PC-3 (cell line): ENCODE data around the gene ARHGAP26. TPM values are rescaled to one million over a fixed set of nuclear protein-coding genes. Genes with fewer than 3 reads are reported as not detected.

ENCODE experiments used
- ATAC-seq: fragments of 200-7000 bp; cut with Tn5 transposase; 2 replicates; pipeline ENCODE4 v1.9.1; 2020; ENCODE audit warnings: mild to moderate bottlenecking, moderate library complexity
- BruUV-seq: library from RNA; stranded (reverse); fragments of 400-500 nt; replicated peaks from 2 replicates; lab custom pipeline; 2021; lab: Mats Ljungman, UMichigan
- CTCF ChIA-PET: fragments of 300-600 bp; sonication (Branson Sonifier 250); formaldehyde crosslinking; loops from one replicate; lab custom pipeline; 2022; ENCODE audit warnings: antibody characterized with exemption; lab: Charles Lee
- POLR2A ChIA-PET: fragments of 300-600 bp; sonication (Branson Sonifier 250); formaldehyde crosslinking; loops from one replicate; lab custom pipeline; 2022; ENCODE audit warnings: antibody characterized with exemption; ENCODE audit not compliant: unreplicated experiment; lab: Charles Lee
- DNase-seq: peaks from one replicate; pipeline ENCODE4 v3.0.0-alpha.2; 2015
- H2AFZ ChIP-seq: fragments of 300-600 bp; sonication (generic); 2 replicates; pipeline ENCODE4 v1.6.0; 2016; ENCODE audit warnings: antibody characterized with exemption, low read length
- H3F3A ChIP-seq: fragments of 300-600 bp; sonication (generic); one replicate; pipeline ENCODE4 v1.6.0; 2017; ENCODE audit warnings: antibody characterized with exemption, low read length, control low read depth, mild to moderate bottlenecking; ENCODE audit not compliant: unreplicated experiment
- H3K27ac ChIP-seq: fragments of 300-600 bp; sonication (generic); 2 replicates; pipeline ENCODE4 v1.5.1; 2016; ENCODE audit warnings: mild to moderate bottlenecking, low read length
- H3K27me3 ChIP-seq: fragments of 300-600 bp; sonication (generic); 2 replicates; pipeline ENCODE4 v1.6.1; 2016; ENCODE audit warnings: low read length, mixed read lengths
- H3K36me3 ChIP-seq: fragments of 300-600 bp; sonication (generic); 2 replicates; pipeline ENCODE4 v1.6.1; 2016; ENCODE audit warnings: low read depth, mixed run types, low read length, mixed read lengths
- H3K4me1 ChIP-seq: fragments of 300-600 bp; sonication (generic); 2 replicates; pipeline ENCODE4 v1.5.1; 2016; ENCODE audit warnings: low read length; ENCODE audit not compliant: insufficient read depth
- H3K4me2 ChIP-seq: fragments of 300-600 bp; sonication (generic); 2 replicates; pipeline ENCODE4 v1.6.0; 2016; ENCODE audit warnings: low read length
- H3K4me3 ChIP-seq: fragments of 300-600 bp; sonication (generic); 2 replicates; pipeline ENCODE4 v1.5.1; 2016; ENCODE audit warnings: mild to moderate bottlenecking, low read length, mixed read lengths
- H3K79me2 ChIP-seq: fragments of 300-600 bp; sonication (generic); 2 replicates; pipeline ENCODE4 v1.6.1; 2017; ENCODE audit warnings: low read length, mixed read lengths
- H3K9ac ChIP-seq: fragments of 300-600 bp; sonication (generic); 2 replicates; pipeline ENCODE4 v1.6.0; 2016; ENCODE audit warnings: mild to moderate bottlenecking, low read length
- H3K9me2 ChIP-seq: fragments of 300-600 bp; sonication (generic); replicated peaks from 2 replicates; pipeline ENCODE4 v1.6.1; 2016; ENCODE audit warnings: mixed run types, low read length, mixed read lengths
- H3K9me3 ChIP-seq: fragments of 300-600 bp; sonication (generic); 2 replicates; pipeline ENCODE4 v1.6.1; 2016; ENCODE audit warnings: low read length, mixed read lengths
- H4K20me1 ChIP-seq: fragments of 300-600 bp; sonication (generic); 2 replicates; pipeline ENCODE4 v1.6.1; 2016; ENCODE audit warnings: low read length, mixed read lengths
- CTCF ChIP-seq: fragments of 300-600 bp; sonication (generic); conservative IDR thresholded peaks from 2 replicates; pipeline ENCODE4 v1.5.1; 2017; ENCODE audit warnings: antibody characterized with exemption, low read depth, mild to moderate bottlenecking, low read length
- EZH2 ChIP-seq: fragments of 300-600 bp; sonication (generic); IDR thresholded peaks from one replicate; pipeline ENCODE4 v1.6.1; 2017; ENCODE audit warnings: antibody characterized with exemption, mild to moderate bottlenecking, low read length; ENCODE audit not compliant: unreplicated experiment
- EZH2phosphoT487 ChIP-seq: fragments of 300-600 bp; sonication (generic); IDR thresholded peaks from 2 replicates; pipeline ENCODE4 v1.6.1; 2018; ENCODE audit warnings: mild to moderate bottlenecking, antibody characterized with exemption, low read length, borderline replicate concordance
- intact Hi-C: fragments of 100-400 bp; cut with micrococcal nuclease; formaldehyde crosslinking; loops from 2 replicates; pipeline ENCODE4 v1.9.0; 2023
- total RNA-seq: library from RNA; depleted of rRNA; stranded (reverse); fragments of >200 nt; gene quantifications from 2 replicates; pipeline ENCODE4 v1.2.3, GENCODE V29; 2014

The ARHGAP26 gene
- total RNA-seq, 1 experiment from 2014 or later, result 11.7 TPM

DNA sequence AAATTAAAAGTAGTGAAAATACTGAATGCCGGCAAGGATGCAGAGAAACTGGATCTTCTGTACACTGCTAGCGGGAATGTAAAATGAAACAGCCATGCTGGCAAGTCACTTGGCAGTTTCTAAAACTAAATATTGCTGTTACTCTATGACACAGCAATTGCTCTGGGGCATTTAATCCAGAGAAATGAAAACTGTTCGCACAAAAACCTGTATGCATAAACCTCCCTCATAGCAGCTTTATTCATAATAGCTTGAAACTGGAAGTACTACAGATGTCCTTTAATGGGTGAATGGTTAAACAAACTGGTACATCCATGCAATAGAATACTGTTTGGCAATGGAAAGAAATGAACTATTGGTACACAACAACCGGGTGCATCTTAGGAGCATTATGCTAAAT lies 167.2 kb downstream of the ARHGAP26 start:
- DNase-seq, result no peak
- H3K4me2 ChIP-seq, result no peak overlapping the region
- TF ChIP-seq EZH2phosphoT487, result no peak
- TF ChIP-seq CTCF, result no peak
- no peak for TF ChIP-seq EZH2
- ChIA-PET CTCF (no interaction called here), POLR2A (no interaction called here)
- no peaks in the 10 kb centered on the region for H3K9me2 ChIP-seq
- H3K27ac ChIP-seq, result no peak overlapping the region
- no peaks in the 10 kb centered on the region for H3K4me1 ChIP-seq
- H3K36me3 ChIP-seq, result no peaks in the 10 kb centered on the region
- no peaks in the 10 kb centered on the region for H3K79me2 ChIP-seq
- no peaks in the 10 kb centered on the region for H3F3A ChIP-seq
- no peaks in the 10 kb centered on the region for H3K27me3 ChIP-seq
- no peak overlapping the region for H3K9ac ChIP-seq
- no peak overlapping the region for H2AFZ ChIP-seq
- intact Hi-C loops, result no loop called here
- no peak for ATAC-seq
- no peaks in the 10 kb centered on the region for H4K20me1 ChIP-seq
- H3K4me3 ChIP-seq, result no peak overlapping the region
- H3K9me3 ChIP-seq, result no peaks in the 10 kb centered on the region
- BruUV-seq, result no TSS peak

DNA sequence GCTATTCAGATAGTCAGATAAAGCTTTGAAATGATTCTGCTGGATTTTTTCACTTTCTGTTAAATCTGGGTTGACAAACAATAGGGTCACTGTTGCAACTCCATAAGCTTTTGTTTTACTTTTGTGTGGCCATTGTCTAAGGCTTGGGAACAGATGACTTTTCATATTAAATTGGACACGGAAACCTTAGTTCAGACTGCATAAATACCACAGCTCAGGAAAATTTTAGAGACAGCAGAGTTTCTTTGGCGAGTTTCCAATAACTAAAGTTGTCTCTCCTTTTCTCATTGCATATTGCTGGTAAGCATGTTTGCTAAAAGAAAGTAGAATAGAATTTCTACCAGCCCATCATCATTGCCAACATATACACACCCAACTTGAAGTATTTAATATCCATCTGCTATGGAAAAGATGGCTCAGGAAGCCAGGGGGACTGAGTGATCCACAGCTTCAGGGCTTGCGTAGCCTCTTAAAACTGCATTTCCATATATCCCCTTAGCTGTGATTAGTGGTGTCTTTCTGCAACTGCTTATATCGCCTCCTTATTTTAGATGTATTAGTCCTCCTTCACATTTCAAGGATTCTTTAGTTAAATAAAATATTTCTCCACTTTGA lies 168.2 kb downstream of the ARHGAP26 start:
- ATAC-seq (no peak), DNase-seq (no peak)
- Histone ChIP-seq H3K36me3 (no peaks in the 10 kb centered on the region), H2AFZ (no peak overlapping the region), H3K9ac (no peak overlapping the region), H3K4me3 (no peak overlapping the region), H3K9me3 (no peaks in the 10 kb centered on the region), H3K27me3 (no peaks in the 10 kb centered on the region), H3F3A (no peaks in the 10 kb centered on the region), H3K9me2 (no peaks in the 10 kb centered on the region), H3K79me2 (no peaks in the 10 kb centered on the region), H3K4me1 (no peaks in the 10 kb centered on the region), H3K4me2 (no peak overlapping the region), H4K20me1 (no peaks in the 10 kb centered on the region), H3K27ac (no peak overlapping the region)
- ChIA-PET POLR2A (no interaction called here), CTCF (no interaction called here)
- no peak for TF ChIP-seq EZH2phosphoT487
- no peak for TF ChIP-seq EZH2
- BruUV-seq, result no TSS peak
- intact Hi-C loops, result no loop called here

DNA sequence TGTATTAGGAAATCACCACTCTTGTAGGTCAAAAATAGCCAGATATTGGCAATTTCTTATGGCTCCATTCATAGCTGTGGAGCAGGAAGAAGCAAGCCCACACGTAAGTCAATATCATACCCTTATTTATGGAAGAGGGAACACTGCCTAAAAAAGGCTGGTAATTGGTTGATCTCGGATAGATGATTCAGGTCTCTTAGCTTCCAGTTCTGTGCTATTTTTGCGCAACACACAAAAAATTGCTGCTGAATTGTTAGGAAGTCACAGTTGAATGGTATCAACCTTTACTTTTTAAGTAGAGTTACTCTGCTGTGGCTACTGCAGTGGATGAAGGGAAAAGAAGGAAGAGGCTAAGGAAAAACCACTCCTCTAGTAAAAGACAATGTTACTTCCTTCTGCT lies 168.8 kb downstream of the ARHGAP26 start:
- H3K9ac ChIP-seq, result no peak overlapping the region
- DNase-seq (no peak), ATAC-seq (no peak)
- no peak overlapping the region for H3K4me2 ChIP-seq
- no peaks in the 10 kb centered on the region for H3K79me2 ChIP-seq
- BruUV-seq, result no TSS peak
- no peak overlapping the region for H3K27ac ChIP-seq
- no peaks in the 10 kb centered on the region for H3K27me3 ChIP-seq
- no peaks in the 10 kb centered on the region for H3K9me3 ChIP-seq
- H3K4me3 ChIP-seq, result no peak overlapping the region
- no peaks in the 10 kb centered on the region for H4K20me1 ChIP-seq
- POLR2A ChIA-PET, result no interaction called here
- H3K36me3 ChIP-seq, result no peaks in the 10 kb centered on the region
- H2AFZ ChIP-seq, result no peak overlapping the region
- CTCF ChIA-PET, result no interaction called here
- no peaks in the 10 kb centered on the region for H3F3A ChIP-seq
- H3K9me2 ChIP-seq, result no peaks in the 10 kb centered on the region
- intact Hi-C loops, result no loop called here
- no peaks in the 10 kb centered on the region for H3K4me1 ChIP-seq
- no peak for TF ChIP-seq CTCF
- no peak for TF ChIP-seq EZH2
- TF ChIP-seq EZH2phosphoT487, result no peak
